ENCODE measurements around the gene ARAP3. TPM values are rescaled to one million over a fixed set of nuclear protein-coding genes. Genes with fewer than 3 reads are reported as not detected.

ARAP3 gene
- total RNA-seq, 1 experiment from 2014 or later: 27.6 TPM

DNA sequence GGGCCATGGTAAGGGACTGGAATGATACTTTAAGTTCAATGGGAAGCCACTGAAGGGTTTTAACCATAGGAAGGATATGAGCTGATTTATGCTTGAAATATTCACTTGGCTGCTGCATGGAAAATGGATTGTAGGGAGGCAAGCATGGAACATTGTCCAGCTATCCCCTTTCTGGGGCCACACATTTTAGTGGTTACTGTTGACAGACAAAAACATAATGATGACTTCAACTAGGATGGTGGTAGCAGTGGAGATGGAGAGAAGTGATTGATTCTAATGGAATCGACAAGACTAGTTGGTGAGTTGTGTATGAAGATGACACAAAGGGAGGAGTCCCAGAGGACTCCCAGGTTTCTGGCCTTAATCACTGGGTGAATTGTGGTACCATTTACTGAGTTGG, 24.6 kb downstream of the ARAP3 start:
- Mint-ChIP-seq H3K9me3 (no peaks in the 10 kb centered on the region; a peak in 1 of 5 replicates), H3K36me3 (ENCODE audit: insufficient read depth in 1 of 3, low read depth in 3 of 3) (peaks cover 38 to 69% (median 46%) of the 10 kb centered on the region in 3 experiments), H3K4me3 (no peak overlapping the region), H3K27me3 (ENCODE audit: low read depth) (no peaks in the 10 kb centered on the region), H3K27ac (no peak overlapping the region), H3K4me1 (no peaks in the 10 kb centered on the region; a peak in 2 of 4 replicates)
- no peak overlapping the region for H3K23ac ChIP-seq (ENCODE audit: insufficient read length, low read depth, low read length)
- H3T11ph ChIP-seq (ENCODE audit: low read length): no peak overlapping the region
- H2BK120ac ChIP-seq (ENCODE audit: low read depth, low read length, poor library complexity, severe bottlenecking): no peak overlapping the region
- no peaks in the 10 kb centered on the region for H4K20me1 ChIP-seq (ENCODE audit: control insufficient read depth, insufficient read depth, insufficient read length)
- H2BK5ac ChIP-seq (ENCODE audit: insufficient read length, low read length): no peak overlapping the region
- no peak overlapping the region for H4K8ac ChIP-seq (replicated peaks; ENCODE audit: insufficient read length, low read depth, low read length)
- H3K9ac ChIP-seq (ENCODE audit: extremely low read depth, insufficient read length, low read length): no peak overlapping the region
- no peaks in the 10 kb centered on the region for H3K27me3 ChIP-seq (ENCODE audit: insufficient read depth, low read length)
- no peaks in the 10 kb centered on the region for H3K79me1 ChIP-seq (ENCODE audit: insufficient read depth, low read depth, low read length, poor library complexity, severe bottlenecking)
- no peak for DNase-seq
- no peak overlapping the region for H3K14ac ChIP-seq (ENCODE audit: insufficient read depth, low read length)
- no peaks in the 10 kb centered on the region for H3K23me2 ChIP-seq (ENCODE audit: insufficient read length, low read depth, low read length, poor library complexity, severe bottlenecking)
- no peak overlapping the region for H4K5ac ChIP-seq (ENCODE audit: insufficient read length, low read depth, low read length)
- H3K18ac ChIP-seq (ENCODE audit: insufficient read length, low read depth, low read length): no peak overlapping the region
- H3K4me2 ChIP-seq (ENCODE audit: insufficient read depth, insufficient read length, low read length): no peak overlapping the region
- no peak overlapping the region for H2BK20ac ChIP-seq (ENCODE audit: low read depth, low read length, poor library complexity, severe bottlenecking)
- H3K79me2 ChIP-seq (ENCODE audit: insufficient read depth, low read length): no peaks in the 10 kb centered on the region
- H3K9me3 ChIP-seq (ENCODE audit: control insufficient read depth, low read depth, low read length): no peaks in the 10 kb centered on the region
- WGBS (ENCODE audit: extremely low coverage, insufficient read length, low lambda C conversion rate): no CpG with 5 or more reads among the region's 1 CpG
- no peak overlapping the region for H2BK12ac ChIP-seq (ENCODE audit: insufficient read length, low read depth, low read length)
- no peak overlapping the region for H2AFZ ChIP-seq (ENCODE audit: low read length)
- H2AK5ac ChIP-seq (ENCODE audit: insufficient read length, low read length): no peak overlapping the region
- H3K4me1 ChIP-seq (ENCODE audit: insufficient read depth, low read length): no peaks in the 10 kb centered on the region
- no peak overlapping the region for H2BK15ac ChIP-seq (ENCODE audit: low read depth, low read length)
- no peak overlapping the region for H4K91ac ChIP-seq (ENCODE audit: insufficient read length, low read depth, low read length)
- no peak overlapping the region for H3K56ac ChIP-seq (ENCODE audit: insufficient read length, low read depth, low read length)
- TF ChIP-seq, protein P1, sequence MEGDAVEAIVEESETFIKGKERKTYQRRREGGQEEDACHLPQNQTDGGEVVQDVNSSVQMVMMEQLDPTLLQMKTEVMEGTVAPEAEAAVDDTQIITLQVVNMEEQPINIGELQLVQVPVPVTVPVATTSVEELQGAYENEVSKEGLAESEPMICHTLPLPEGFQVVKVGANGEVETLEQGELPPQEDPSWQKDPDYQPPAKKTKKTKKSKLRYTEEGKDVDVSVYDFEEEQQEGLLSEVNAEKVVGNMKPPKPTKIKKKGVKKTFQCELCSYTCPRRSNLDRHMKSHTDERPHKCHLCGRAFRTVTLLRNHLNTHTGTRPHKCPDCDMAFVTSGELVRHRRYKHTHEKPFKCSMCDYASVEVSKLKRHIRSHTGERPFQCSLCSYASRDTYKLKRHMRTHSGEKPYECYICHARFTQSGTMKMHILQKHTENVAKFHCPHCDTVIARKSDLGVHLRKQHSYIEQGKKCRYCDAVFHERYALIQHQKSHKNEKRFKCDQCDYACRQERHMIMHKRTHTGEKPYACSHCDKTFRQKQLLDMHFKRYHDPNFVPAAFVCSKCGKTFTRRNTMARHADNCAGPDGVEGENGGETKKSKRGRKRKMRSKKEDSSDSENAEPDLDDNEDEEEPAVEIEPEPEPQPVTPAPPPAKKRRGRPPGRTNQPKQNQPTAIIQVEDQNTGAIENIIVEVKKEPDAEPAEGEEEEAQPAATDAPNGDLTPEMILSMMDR (conservative IDR thresholded peaks at IDR 0.05): no peak
- no peak overlapping the region for H3K27ac ChIP-seq (ENCODE audit: insufficient read length, low read depth, low read length)
- no peak overlapping the region for H3K4ac ChIP-seq (ENCODE audit: low read depth, low read length)

All from H9 (cell line).